DND-41 (cell line): ENCODE data around the gene IGFBP2.

Experiments used
- ATAC-seq: fragments of 200-7000 bp; cut with Tn5 transposase; 3 replicates; pipeline ENCODE4 v1.9.1; 2021; ENCODE audit warnings: low read depth; ENCODE audit not compliant: insufficient read depth
- DNase-seq: peaks from one replicate; pipeline ENCODE4 v3.0.0-alpha.2; 2020
- H2AFZ ChIP-seq: 2 replicates; pipeline ENCODE4 v1.6.0; 2012; ENCODE audit warnings: low read depth, low read length
- H3K27ac ChIP-seq: 2 replicates; pipeline ENCODE4 v1.5.1; 2012; ENCODE audit warnings: low read length, inconsistent platforms
- H3K27me3 ChIP-seq: fragments of 200-600 bp; sonication (generic); 2 replicates; pipeline ENCODE4 v1.6.0; 2012; ENCODE audit warnings: low read length, mild to moderate bottlenecking, inconsistent platforms; ENCODE audit not compliant: insufficient read depth, poor library complexity
- H3K36me3 ChIP-seq: 2 replicates; pipeline ENCODE4 v1.5.1; 2012; ENCODE audit warnings: low read length, inconsistent platforms; ENCODE audit not compliant: insufficient read depth
- H3K4me1 ChIP-seq: 2 replicates; pipeline ENCODE4 v1.5.1; 2012; ENCODE audit warnings: mild to moderate bottlenecking, low read length; ENCODE audit not compliant: insufficient read depth
- H3K4me2 ChIP-seq: 2 replicates; pipeline ENCODE4 v1.6.0; 2012; ENCODE audit warnings: mild to moderate bottlenecking, moderate library complexity, low read length, inconsistent platforms; ENCODE audit not compliant: insufficient read depth
- H3K4me3 ChIP-seq, 2 experiments: fragments of 200-600 bp in 1 of 2; shearing (Covaris generic) in 1 of 2; 2 replicates each; pipeline ENCODE4 v1.5.1; 2012 to 2016; ENCODE audit warnings: inconsistent platforms in 2 of 2, low read length in 2 of 2, mild to moderate bottlenecking in 2 of 2, low read depth in 1 of 2, moderate library complexity in 1 of 2
- H3K79me2 ChIP-seq: 2 replicates; pipeline ENCODE4 v1.6.0; 2012; ENCODE audit warnings: low read length, inconsistent platforms; ENCODE audit not compliant: insufficient read depth
- H3K9ac ChIP-seq: 2 replicates; pipeline ENCODE4 v1.6.0; 2012; ENCODE audit warnings: low read depth, mild to moderate bottlenecking, inconsistent platforms, low read length, moderate library complexity
- H3K9me3 ChIP-seq: 2 replicates; pipeline ENCODE4 v1.5.1; 2012; ENCODE audit warnings: low read length, moderate library complexity, mild to moderate bottlenecking, inconsistent platforms; ENCODE audit not compliant: insufficient read depth, severe bottlenecking
- H4K20me1 ChIP-seq: 2 replicates; pipeline ENCODE4 v1.6.0; 2012; ENCODE audit warnings: low read length; ENCODE audit not compliant: insufficient read depth
- CTCF ChIP-seq: IDR thresholded peaks from 2 replicates; pipeline ENCODE4 v1.5.1; 2012; ENCODE audit warnings: borderline replicate concordance, low read length, moderate library complexity, mild to moderate bottlenecking; ENCODE audit not compliant: poor library complexity, severe bottlenecking; ENCODE audit errors: extremely low read depth
- EZH2 ChIP-seq: IDR thresholded peaks from 3 replicates; pipeline ENCODE4 v1.6.1; 2012; ENCODE audit warnings: borderline replicate concordance, low read depth, mild to moderate bottlenecking, moderate library complexity, low read length, inconsistent platforms; ENCODE audit not compliant: severe bottlenecking

IGFBP2 gene

GRCh38 chr2:216621292-216621691, 11.9 kb upstream of the IGFBP2 start:
- TF ChIP-seq EZH2: no peak
- TF ChIP-seq CTCF: no peak
- peak overlapping the region; percentile 47 for H3K4me2 ChIP-seq

GRCh38 chr2:216622526-216622925, 10.7 kb upstream of the IGFBP2 start:
- Histone ChIP-seq H3K4me3 (peak overlapping the region in 1 of 2 experiments; percentile 29; a peak in 1 of 4 replicates), H3K9ac (peak overlapping the region; percentile 77), H2AFZ (peak overlapping the region; percentile 21; the same call in 1 of the 2 replicates), H3K9me3 (no peaks in the 10 kb centered on the region), H3K36me3 (no peaks in the 10 kb centered on the region), H3K79me2 (peaks cover 32% of the 10 kb centered on the region), H3K27ac (peak overlapping the region; percentile 95), H3K4me2 (peak overlapping the region; percentile 47), H3K27me3 (no peaks in the 10 kb centered on the region), H3K4me1 (peaks cover 67% of the 10 kb centered on the region), H4K20me1 (no peaks in the 10 kb centered on the region)
- TF ChIP-seq EZH2 (no peak), CTCF (peak; percentile 4)
- peak; percentile 34 for ATAC-seq
- DNase-seq: peak; percentile 86

More at GRCh38 chr2:216621292-216621691, 11.9 kb upstream of the IGFBP2 start:
- peak overlapping the region; percentile 95 for H3K27ac ChIP-seq
- no peaks in the 10 kb centered on the region for H3K9me3 ChIP-seq
- peak overlapping the region; percentile 77 for H3K9ac ChIP-seq
- H3K4me3 ChIP-seq: peak overlapping the region in 1 of 2 experiments; percentile 44; a peak in 1 of 4 replicates
- DNase-seq (no peak), ATAC-seq (no peak)
- no peaks in the 10 kb centered on the region for H3K27me3 ChIP-seq
- H3K79me2 ChIP-seq: peaks cover 39% of the 10 kb centered on the region
- peak overlapping the region; percentile 31; the same call in 1 of the 2 replicates for H2AFZ ChIP-seq
- H4K20me1 ChIP-seq: no peaks in the 10 kb centered on the region
- no peaks in the 10 kb centered on the region for H3K36me3 ChIP-seq
- H3K4me1 ChIP-seq: peaks cover 79% of the 10 kb centered on the region

- Histone ChIP-seq H3K27me3 (no peaks in the 10 kb centered on the region), H3K4me3 (no peak overlapping the region), H3K4me1 (peaks cover 50% of the 10 kb centered on the region), H3K9me3 (no peaks in the 10 kb centered on the region), H2AFZ (no peak overlapping the region), H3K36me3 (no peaks in the 10 kb centered on the region), H3K9ac (no peak overlapping the region), H3K4me2 (no peak overlapping the region), H3K27ac (peak overlapping the region; percentile 38), H3K79me2 (peaks cover 20% of the 10 kb centered on the region), H4K20me1 (no peaks in the 10 kb centered on the region)
- ATAC-seq (no peak), DNase-seq (no peak)
- TF ChIP-seq CTCF (no peak), EZH2 (no peak)
These were observed 9.0 kb upstream of the IGFBP2 start for GRCh38 chr2:216624251-216624650.
